Epidermal melanocyte (primary cell): Measurements from ENCODE around the gene EPHB3.

Experiments used
- DNase-seq: peaks from one replicate; pipeline ENCODE4 v3.0.0; 2011; ENCODE audit warnings: low spot score; ENCODE audit not compliant: insufficient read length

Gene EPHB3

DNA sequence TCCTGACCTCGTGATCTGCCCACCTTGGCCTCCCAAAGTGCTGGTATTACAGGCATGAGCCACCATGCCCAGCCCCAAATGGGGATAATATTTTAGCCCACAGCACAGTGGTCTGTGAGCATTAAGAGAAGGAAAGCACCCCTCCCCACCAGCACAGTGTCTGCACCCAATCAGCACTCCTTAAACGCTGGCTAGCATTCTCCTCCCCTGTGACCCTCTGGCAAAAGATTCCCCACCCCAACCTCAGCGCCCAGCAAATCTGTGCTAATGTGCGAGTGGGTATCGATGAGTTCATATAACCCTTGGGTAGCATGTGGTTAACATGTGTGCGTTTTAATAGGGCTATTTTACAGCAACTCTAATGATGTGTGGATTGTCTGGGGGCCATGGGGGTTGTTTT lies 18.3 kb upstream of the EPHB3 start:
- no peak for DNase-seq

DNA sequence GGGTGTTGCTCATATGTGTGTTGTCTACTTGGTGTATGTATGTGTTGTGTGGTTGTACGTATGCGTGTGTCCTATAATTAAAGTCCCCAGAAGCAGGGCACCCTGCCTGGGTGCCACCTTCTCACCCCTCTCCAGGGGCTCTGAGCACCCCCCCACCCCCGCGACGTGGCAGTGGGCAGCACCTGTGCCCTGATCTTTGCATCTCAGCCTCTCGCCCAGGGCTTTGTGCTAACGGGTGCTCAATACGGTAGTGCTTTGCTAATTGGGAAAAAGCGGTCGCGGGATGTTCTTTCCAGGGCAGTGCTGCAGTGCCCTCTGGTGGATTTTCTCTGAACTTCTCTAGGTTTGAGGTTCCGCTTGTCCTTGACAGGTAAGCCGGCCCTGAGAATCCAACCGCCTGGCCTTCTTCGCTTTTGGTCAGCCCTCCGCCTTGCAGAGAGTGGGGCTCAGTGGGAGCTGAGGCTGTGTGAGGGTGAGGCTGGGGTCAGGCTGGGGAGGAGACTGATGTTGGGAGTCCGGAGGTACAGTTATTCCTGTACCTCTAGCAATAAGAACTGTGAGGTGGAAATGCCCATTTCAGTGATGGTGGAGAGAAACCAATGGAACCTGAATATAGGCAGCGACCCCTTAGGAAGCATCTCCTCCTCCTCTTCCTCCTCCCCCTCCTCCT lies 17.6 kb upstream of the EPHB3 start:
- peak; percentile 74 for DNase-seq

GRCh38 chr3:184544513-184544861 lies 17.1 kb upstream of the EPHB3 start:
- no peak for DNase-seq

- no peak for DNase-seq
These were observed 15.8 kb upstream of the EPHB3 start for GRCh38 chr3:184545769-184546168.

GRCh38 chr3:184546252-184546651 lies 15.3 kb upstream of the EPHB3 start:
- DNase-seq = peak; percentile 1

GRCh38 chr3:184549796-184550577 lies 11.6 kb upstream of the EPHB3 start:
- DNase-seq = peak; percentile 66

- DNase-seq = peak; percentile 6
These were observed 10.5 kb upstream of the EPHB3 start for GRCh38 chr3:184551103-184551502.

DNA sequence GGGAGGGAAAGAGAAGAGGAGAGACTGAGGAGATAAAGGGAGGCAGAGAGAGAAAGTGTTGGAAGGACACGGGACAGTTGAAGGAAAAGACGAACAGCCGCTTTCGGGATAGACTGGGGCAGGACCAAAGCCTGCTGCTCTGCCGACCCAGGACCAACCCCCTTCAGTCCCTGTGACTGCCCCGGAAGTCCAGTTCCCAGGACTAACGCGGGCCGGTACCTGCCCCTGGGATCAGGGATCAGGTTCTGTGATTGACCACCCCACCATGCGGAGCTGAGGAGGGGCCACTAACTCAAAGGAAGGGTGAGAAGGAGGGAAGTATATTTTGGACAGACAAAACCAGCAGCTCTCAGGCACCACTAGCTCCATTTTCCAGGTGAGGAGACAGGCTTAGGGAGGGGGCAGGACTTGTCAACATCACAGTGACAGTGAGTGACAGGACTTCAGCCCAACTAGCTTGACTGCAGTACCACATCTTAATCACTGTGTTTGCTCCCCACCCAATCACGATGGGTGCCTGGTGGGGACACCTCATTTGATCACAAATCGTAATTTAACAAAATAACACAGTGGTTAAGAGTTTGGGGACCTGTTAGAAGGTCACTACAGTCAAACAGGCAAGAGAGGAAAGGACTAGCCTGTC lies 9.8 kb upstream of the EPHB3 start:
- DNase-seq = peak; percentile 5

GRCh38 chr3:184552296-184552695 lies 9.3 kb upstream of the EPHB3 start:
- no peak for DNase-seq

DNA sequence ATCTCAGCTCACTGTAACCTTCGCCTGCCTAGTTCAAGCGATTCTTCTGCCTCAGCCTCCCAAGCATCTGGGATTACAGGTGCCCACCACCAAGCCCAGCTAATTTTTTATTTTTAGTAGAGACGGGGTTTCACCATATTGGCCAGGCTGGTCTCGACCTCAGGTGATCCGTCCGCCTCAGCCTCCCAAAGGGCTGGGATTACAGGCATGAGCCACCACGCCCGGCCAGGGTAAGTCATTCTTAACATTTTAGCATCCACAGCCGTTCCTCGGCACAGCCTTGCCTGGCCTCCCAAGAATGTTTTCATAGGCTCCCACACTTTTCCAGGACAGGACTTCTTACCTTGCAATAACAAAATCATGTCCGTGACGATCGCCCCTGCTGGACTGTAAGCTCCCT lies 8.7 kb upstream of the EPHB3 start:
- DNase-seq = no peak

GRCh38 chr3:184553385-184553784 lies 8.2 kb upstream of the EPHB3 start:
- DNase-seq = peak; percentile 12

DNA sequence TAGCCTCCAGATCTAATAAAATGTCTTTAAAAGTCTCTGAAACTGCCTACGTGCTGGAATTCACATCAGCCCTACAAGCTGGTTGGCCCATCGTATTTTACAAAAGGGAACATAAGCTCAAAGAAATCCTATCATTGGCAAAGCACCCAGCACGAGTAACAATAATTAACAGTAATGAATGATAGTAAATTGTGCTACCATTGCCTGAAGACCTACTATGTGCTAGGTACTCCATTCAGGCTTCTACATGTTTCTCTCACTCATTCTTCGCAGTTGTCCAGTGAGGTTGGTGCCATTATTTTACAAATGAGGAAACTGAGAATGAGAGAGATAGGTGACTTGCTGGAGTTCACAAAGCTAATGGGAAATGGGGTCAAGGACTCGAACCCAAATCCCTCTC lies 7.1 kb upstream of the EPHB3 start:
- DNase-seq = peak; percentile 13

- peak; percentile 1 for DNase-seq
These were observed 4.8 kb upstream of the EPHB3 start for GRCh38 chr3:184556582-184557347.

GRCh38 chr3:184557348-184557950 lies 4.1 kb upstream of the EPHB3 start:
- DNase-seq = no peak

GRCh38 chr3:184558726-184559125 lies 2.9 kb upstream of the EPHB3 start:
- DNase-seq = no peak

GRCh38 chr3:184559336-184559735 lies 2.2 kb upstream of the EPHB3 start:
- DNase-seq = no peak

DNA sequence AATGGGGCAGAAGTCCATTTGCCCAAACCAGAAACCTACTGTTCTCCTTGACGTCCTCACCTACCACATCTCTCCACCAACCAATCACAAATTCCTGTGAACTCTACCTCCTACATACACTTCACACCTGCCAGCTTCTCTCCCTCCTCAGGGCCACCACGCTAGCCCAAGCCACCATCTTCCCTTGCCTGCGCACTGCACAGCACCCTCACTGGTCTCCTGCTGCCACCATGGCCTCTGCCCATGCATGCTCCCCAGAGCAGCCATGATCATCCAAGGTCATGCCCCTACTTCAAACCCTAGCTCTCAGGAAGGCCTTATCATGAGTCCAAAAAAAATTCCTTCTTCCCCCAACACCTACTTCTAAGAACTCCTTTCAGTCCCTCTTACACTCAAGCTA lies 1.1 kb upstream of the EPHB3 start:
- no peak for DNase-seq

DNA sequence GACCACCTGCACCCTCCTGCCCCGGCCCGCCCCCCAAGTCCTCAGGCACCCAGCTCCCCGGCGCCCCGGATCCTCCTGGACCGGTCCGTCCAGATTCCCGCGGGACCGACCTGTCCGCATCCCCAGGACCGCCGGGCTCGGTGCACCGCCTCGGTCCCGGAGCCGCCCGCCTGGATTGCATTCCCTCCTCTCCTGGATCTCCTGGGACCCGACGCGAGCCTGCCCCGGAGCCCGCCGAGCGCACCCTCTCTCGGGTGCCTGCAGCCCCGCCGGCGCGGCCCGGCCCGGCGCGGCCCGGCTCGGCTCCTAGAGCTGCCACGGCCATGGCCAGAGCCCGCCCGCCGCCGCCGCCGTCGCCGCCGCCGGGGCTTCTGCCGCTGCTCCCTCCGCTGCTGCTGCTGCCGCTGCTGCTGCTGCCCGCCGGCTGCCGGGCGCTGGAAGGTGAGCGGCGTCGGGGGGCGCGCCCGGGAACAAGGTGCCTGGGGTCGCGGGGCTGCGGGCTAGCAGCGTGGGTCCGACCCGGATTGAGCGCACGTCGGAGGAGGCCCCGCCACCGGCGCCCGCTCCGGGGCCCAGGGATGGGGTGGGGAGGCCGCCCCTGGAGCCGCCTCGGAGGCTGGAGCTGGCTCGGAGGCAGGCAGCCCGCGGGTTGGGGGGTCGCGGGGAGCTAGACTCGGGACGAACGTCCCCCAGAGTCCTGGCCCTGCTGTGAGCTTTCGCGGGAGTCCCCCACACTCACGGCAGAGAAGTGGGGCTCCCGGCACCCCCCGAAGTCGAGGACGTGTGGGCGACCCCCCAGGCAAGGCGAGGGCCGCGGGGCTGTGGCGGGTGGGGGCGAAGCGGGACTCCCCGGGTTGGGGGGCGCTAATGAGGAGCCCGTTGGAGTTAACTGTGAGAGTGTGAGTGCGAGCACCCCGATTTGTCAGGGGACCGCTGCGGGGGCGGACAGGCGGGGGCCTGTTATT lies 610 bp downstream of the EPHB3 start:
- DNase-seq = no peak

GRCh38 chr3:184562878-184563560 lies 1.4 kb downstream of the EPHB3 start:
- no peak for DNase-seq

GRCh38 chr3:184563561-184563925 lies 2.0 kb downstream of the EPHB3 start:
- DNase-seq = no peak
